ENCODE results near the gene ACTL10. TPM values are rescaled to one million over a fixed set of nuclear protein-coding genes. Genes with fewer than 3 reads are reported as not detected.

The ACTL10 gene
- total and polyA plus RNA-seq, 10 donors, result 1.1 to 3.5 (median 2.1) TPM

DNA sequence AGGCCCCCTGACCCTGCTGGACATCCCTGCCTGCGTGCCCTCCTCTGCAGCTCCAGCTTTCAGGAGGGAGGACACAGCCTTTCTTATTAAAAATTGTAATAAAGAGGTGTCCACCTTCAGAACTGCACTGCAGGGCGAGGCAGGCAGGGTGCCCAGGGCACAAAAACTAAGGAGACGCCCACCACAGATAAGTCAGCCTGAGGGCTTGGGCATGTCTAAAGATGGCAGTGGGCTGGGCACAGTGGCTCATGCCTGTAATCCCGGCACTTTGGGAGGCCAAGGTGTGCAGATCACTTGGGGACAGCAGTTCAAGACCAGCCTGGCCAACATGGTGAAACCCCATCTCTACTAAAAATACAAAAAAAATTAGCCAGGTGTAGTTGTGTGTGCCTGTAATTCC lies 11.6 kb upstream of the ACTL10 start:
- H3K27me3 ChIP-seq (replicated peaks in 1 of 7), result no peaks in the 10 kb centered on the region
- peaks cover 0 to 15% (median 9%) of the 10 kb centered on the region in 6 donors for H3K4me1 ChIP-seq
- H3K27ac ChIP-seq, result no peak overlapping the region
- WGBS, 5 donors, result 71 to 89% (median 80%) methylated on average over 4 of the region's 4 CpGs
- H3K4me3 ChIP-seq, result no peak overlapping the region
- no peaks in the 10 kb centered on the region for H3K9me3 ChIP-seq
- DNase-seq, result peak; percentile 34
- TF ChIP-seq POLR2A (IDR thresholded peaks at IDR 0.05) (no peak), POLR2AphosphoS5 (IDR thresholded peaks at IDR 0.05) (no peak)
- TF ChIP-seq, protein P1, sequence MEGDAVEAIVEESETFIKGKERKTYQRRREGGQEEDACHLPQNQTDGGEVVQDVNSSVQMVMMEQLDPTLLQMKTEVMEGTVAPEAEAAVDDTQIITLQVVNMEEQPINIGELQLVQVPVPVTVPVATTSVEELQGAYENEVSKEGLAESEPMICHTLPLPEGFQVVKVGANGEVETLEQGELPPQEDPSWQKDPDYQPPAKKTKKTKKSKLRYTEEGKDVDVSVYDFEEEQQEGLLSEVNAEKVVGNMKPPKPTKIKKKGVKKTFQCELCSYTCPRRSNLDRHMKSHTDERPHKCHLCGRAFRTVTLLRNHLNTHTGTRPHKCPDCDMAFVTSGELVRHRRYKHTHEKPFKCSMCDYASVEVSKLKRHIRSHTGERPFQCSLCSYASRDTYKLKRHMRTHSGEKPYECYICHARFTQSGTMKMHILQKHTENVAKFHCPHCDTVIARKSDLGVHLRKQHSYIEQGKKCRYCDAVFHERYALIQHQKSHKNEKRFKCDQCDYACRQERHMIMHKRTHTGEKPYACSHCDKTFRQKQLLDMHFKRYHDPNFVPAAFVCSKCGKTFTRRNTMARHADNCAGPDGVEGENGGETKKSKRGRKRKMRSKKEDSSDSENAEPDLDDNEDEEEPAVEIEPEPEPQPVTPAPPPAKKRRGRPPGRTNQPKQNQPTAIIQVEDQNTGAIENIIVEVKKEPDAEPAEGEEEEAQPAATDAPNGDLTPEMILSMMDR (IDR thresholded peaks at IDR 0.05 in 8 of 11, conservative IDR thresholded peaks at IDR 0.05 in 3 of 11), result no peak
- peaks cover 0 to 38% (median 8%) of the 10 kb centered on the region in 6 donors for H3K36me3 ChIP-seq
- intact Hi-C loops (cut with DNase I; ENCODE audit: low total_unique reads), result no loop called here

DNA sequence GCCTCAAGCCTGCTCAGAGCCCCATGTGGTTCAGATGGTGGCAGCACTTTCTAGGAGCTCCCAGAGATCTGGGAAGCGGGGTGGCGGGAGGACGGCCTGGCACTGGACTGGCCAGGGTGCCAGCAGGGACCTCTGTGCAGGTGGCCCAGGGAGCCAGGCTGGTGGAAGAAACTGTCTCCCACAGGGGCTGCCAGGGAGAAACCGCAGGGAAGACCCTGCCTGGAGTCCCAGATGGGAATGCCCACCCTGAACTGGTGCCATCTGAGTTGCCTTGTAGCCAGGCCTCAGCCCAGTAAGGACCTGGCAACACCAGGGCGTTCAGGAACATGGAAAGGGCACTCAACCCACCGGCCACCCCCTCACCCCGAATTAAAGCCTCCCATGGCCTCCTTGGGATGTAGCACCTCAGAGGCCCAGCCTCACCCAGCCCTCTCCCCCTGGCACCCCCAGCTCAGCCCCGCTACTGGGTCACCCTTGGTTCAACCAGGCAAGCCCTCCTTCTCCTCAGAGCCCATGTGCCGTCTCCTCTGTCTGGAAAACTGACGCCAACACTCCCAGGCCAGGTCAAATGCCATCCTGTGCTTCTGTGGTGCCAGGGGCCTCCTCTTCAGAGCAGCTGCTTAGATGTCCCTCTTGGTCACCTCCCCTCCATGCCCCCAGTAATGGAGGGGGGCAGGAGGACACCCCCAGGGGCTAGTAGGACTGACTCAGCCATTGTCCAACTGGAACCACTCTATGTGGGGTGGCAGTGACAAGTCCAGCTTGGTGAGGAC lies 10.5 kb upstream of the ACTL10 start:
- H3K27me3 ChIP-seq (replicated peaks in 1 of 7), result no peaks in the 10 kb centered on the region
- peak; percentile 68 for DNase-seq
- 89 to 95% (median 94%) methylated on average over 9 to 10 of the region's 10 CpGs for WGBS, 5 donors

DNA sequence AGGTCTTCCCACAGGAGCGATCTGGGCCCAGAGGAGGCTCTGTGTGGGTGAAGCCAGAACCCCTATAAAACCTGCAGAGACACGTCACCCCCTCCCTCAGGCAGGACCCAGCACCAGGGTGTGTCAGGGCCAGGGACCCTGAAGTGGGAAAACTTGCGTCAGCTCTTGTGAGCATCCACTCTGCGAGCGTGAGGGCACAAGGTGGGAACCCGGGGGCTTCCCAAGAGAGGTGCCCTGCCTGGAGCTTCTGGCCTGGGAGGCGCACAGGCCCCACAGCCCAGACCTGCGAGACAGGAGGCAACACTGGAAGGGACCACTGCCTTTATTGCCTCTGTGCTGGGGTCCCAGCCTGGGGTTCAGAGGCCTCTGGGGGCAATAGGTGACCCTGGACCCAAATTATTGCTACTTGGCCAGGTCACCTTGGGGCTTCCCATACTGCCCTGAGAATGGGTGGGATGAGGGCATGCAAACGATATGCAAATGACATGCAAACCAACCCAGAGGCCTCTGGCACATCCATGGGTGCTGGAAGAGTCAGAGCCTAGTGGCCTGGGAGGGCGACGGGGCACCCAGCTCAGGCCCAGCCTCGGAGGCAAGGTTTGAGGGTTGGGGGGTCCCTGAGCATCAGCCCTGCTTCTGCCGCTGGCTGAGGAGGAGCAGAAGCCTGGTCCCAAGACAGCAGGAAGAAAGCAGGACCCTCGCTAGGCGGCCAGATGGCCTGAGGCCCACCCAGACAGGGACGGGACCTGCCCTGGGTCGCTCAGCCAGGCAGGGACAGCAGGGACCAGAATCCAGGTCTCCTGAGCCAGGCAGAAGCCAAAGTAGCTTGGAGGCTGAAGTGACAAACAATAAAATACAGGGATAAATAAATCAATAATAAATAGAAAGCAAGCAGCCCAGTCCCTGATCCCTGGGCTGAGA lies 9.7 kb upstream of the ACTL10 start:
- peak; percentile 68 for DNase-seq
- Histone ChIP-seq H3K9me3 (no peaks in the 10 kb centered on the region), H3K4me1 (peaks cover 0 to 15% (median 9%) of the 10 kb centered on the region in 6 donors), H3K4me3 (no peak overlapping the region), H3K36me3 (peaks cover 0 to 39% (median 8%) of the 10 kb centered on the region in 6 donors), H3K27me3 (replicated peaks in 1 of 7) (no peaks in the 10 kb centered on the region), H3K27ac (no peak overlapping the region)
- intact Hi-C loops (cut with DNase I; ENCODE audit: low total_unique reads), result no loop called here
- 92 to 97% (median 94%) methylated on average over 13 to 17 of the region's 17 CpGs for WGBS, 5 donors
- TF ChIP-seq, protein P1 (IDR thresholded peaks at IDR 0.05 in 8 of 11, conservative IDR thresholded peaks at IDR 0.05 in 3 of 11), result no peak
- TF ChIP-seq POLR2A (IDR thresholded peaks at IDR 0.05), result no peak
- TF ChIP-seq POLR2AphosphoS5 (IDR thresholded peaks at IDR 0.05), result no peak

More for the DNA sequence above, 10.5 kb upstream of the ACTL10 start:
- intact Hi-C loops (cut with DNase I; ENCODE audit: low total_unique reads), result no loop called here
- Histone ChIP-seq H3K27ac (no peak overlapping the region), H3K4me1 (peaks cover 0 to 15% (median 9%) of the 10 kb centered on the region in 6 donors), H3K36me3 (peaks cover 0 to 39% (median 8%) of the 10 kb centered on the region in 6 donors), H3K4me3 (no peak overlapping the region), H3K9me3 (no peaks in the 10 kb centered on the region)
- TF ChIP-seq, protein P1 (IDR thresholded peaks at IDR 0.05 in 8 of 11, conservative IDR thresholded peaks at IDR 0.05 in 3 of 11), result no peak
- no peak for TF ChIP-seq POLR2AphosphoS5 (IDR thresholded peaks at IDR 0.05)
- TF ChIP-seq POLR2A (IDR thresholded peaks at IDR 0.05), result no peak
